GM12878 (cell line): ENCODE results near the gene NFE2L3. TPM values are rescaled to one million over a fixed set of nuclear protein-coding genes. Genes with fewer than 3 reads are reported as not detected.

ENCODE experiments used
- ATAC-seq: fragments of 200-7000 bp; cut with Tn5 transposase; 3 replicates; pipeline ENCODE4 v1.9.1; 2020; ENCODE audit warnings: mild to moderate bottlenecking, moderate library complexity
- BruUV-seq: library from RNA; stranded (reverse); fragments of 400-500 nt; replicated peaks from 2 replicates; lab custom pipeline; 2021; lab: Mats Ljungman, UMichigan
- CTCF ChIA-PET: fragments of 300-600 bp; sonication (Branson Sonifier 250); formaldehyde crosslinking; extraction: SDS; loops from one replicate; lab custom pipeline; 2021; ENCODE audit warnings: inconsistent platforms; lab: Yijun Ruan, JAX
- POLR2A ChIA-PET: fragments of 350-600 bp; formaldehyde crosslinking; extraction: SDS; loops from one replicate; lab custom pipeline; 2021; ENCODE audit warnings: inconsistent platforms; lab: Charles Lee
- RAD21 ChIA-PET: fragments of 300-600 bp; sonication (Branson Sonifier 250); formaldehyde crosslinking; loops from one replicate; lab custom pipeline; 2023; ENCODE audit warnings: antibody characterized with exemption; ENCODE audit not compliant: unreplicated experiment; lab: Charles Lee
- SMC1A ChIA-PET: fragments of 300-600 bp; sonication (Branson Sonifier 250); formaldehyde crosslinking; loops from one replicate; lab custom pipeline; 2023; ENCODE audit not compliant: unreplicated experiment, uncharacterized antibody; lab: Charles Lee
- DNase-seq: peaks from one replicate; pipeline ENCODE4 v3.0.0-alpha.2; 2011; ENCODE audit warnings: low read depth, low spot score
- FAIRE-seq: peaks from 3 replicates; lab custom pipeline; 2011; peaks lifted over from hg19 to GRCh38; lab: Jason Lieb, UNC
- H2AFZ ChIP-seq: 2 replicates; pipeline ENCODE4 v1.6.0; 2011; ENCODE audit warnings: low read depth, low read length, control low read depth; ENCODE audit not compliant: control insufficient read depth
- H3K27ac ChIP-seq: 2 replicates; pipeline ENCODE4 v1.5.1; 2011; ENCODE audit warnings: control low read depth; ENCODE audit not compliant: control insufficient read depth, insufficient read depth
- H3K27me3 ChIP-seq, 2 experiments: replicated peaks in 1 of 2; 2 replicates each; pipeline versions ENCODE4 v1.6.0 to v1.6.1; 2011; ENCODE audit warnings: low read length in 1 of 2; ENCODE audit not compliant: control insufficient read depth in 2 of 2, insufficient read depth in 2 of 2
- H3K36me3 ChIP-seq, 2 experiments: 2 replicates each; pipeline ENCODE4 v1.5.1; 2011; ENCODE audit warnings: low read length in 1 of 2; ENCODE audit not compliant: control insufficient read depth in 2 of 2, insufficient read depth in 2 of 2
- H3K4me1 ChIP-seq: 2 replicates; pipeline ENCODE4 v1.6.1; 2011; ENCODE audit warnings: mild to moderate bottlenecking, low read length, moderate library complexity, mixed read lengths; ENCODE audit not compliant: control insufficient read depth, insufficient read depth
- H3K4me2 ChIP-seq: 2 replicates; pipeline ENCODE4 v1.6.0; 2011; ENCODE audit warnings: control low read depth; ENCODE audit not compliant: control insufficient read depth, insufficient read depth
- H3K4me3 ChIP-seq: fragments of 200-600 bp; sonication (generic); 2 replicates; pipeline ENCODE4 v1.5.1; 2016
- H3K79me2 ChIP-seq: 2 replicates; pipeline ENCODE4 v1.6.0; 2011; ENCODE audit warnings: low read length; ENCODE audit not compliant: control insufficient read depth, insufficient read depth
- H3K9ac ChIP-seq: 2 replicates; pipeline ENCODE4 v1.8.0; 2011; ENCODE audit warnings: low read length, control low read depth, mixed read lengths; ENCODE audit not compliant: control insufficient read depth, insufficient read depth
- H3K9me3 ChIP-seq: replicated peaks from 3 replicates; pipeline ENCODE4 v1.5.1; 2011; ENCODE audit warnings: mild to moderate bottlenecking, low read length; ENCODE audit not compliant: control insufficient read depth, insufficient read depth
- H4K20me1 ChIP-seq: 2 replicates; pipeline ENCODE4 v1.6.0; 2011; ENCODE audit not compliant: control insufficient read depth, insufficient read depth
- JUNB ChIP-seq: IDR thresholded peaks from 2 replicates; pipeline ENCODE4 v1.6.1; 2016; ENCODE audit warnings: antibody characterized with exemption, mild to moderate bottlenecking
- POLR2AphosphoS2 ChIP-seq: IDR thresholded peaks from 2 replicates; pipeline ENCODE4 v1.6.1; 2011; ENCODE audit warnings: low read depth, mild to moderate bottlenecking, low read length, improper control_type of control experiment, moderate library complexity
- RAD21 ChIP-seq: IDR thresholded peaks from 2 replicates; pipeline ENCODE4 v1.6.1; 2011; ENCODE audit warnings: mild to moderate bottlenecking, low read depth, low read length, moderate library complexity; ENCODE audit not compliant: insufficient read depth
- SMC3 ChIP-seq: IDR thresholded peaks from 2 replicates; pipeline ENCODE4 v1.6.1; 2011; ENCODE audit warnings: low read length, improper control_type of control experiment, borderline replicate concordance
- WGBS: methylation state at CpG from one replicate; pipeline ENCODE4 v1.1.6; 2016; ENCODE audit warnings: low lambda C conversion rate; ENCODE audit not compliant: insufficient replicate concordance, insufficient coverage; ENCODE audit errors: missing lambda C conversion rate; 5-methylcytosine and 5-hydroxymethylcytosine counted together
- in situ Hi-C: fragments of 300-500 bp; cut with MboI; formaldehyde crosslinking; loops from 9 replicates; pipeline ENCODE4 v1.14.3; 2018; ENCODE audit warnings: mixed read lengths
- intact Hi-C: fragments of 100-400 bp; cut with micrococcal nuclease; formaldehyde crosslinking; loops from one replicate; pipeline ENCODE4 v1.14.2; 2022; ENCODE audit not compliant: unreplicated experiment
- polyA plus RNA-seq, 11 experiments: library from polyadenylated mRNA; depleted of rRNA in 4 of 11; unstranded in 6 of 11; stranded (reverse) in 5 of 11; fragments of >200 nt; fragmentation: Nextera tagmentation in 4 of 11; fragmentation: Illumina TruSeq in 1 of 11; extraction: Ambion mirVana in 4 of 11; extraction: Trizol in 1 of 11; gene quantifications; 1 replicate in 1 of 11; 2 replicates in 10 of 11; pipeline versions ENCODE4 v1.2.1 to v1.2.3, GENCODE V29; 2011 to 2016; ENCODE audit warnings: inconsistent platforms in 2 of 11, missing spikeins in 2 of 11, low read depth in 1 of 11
- total RNA-seq, 4 experiments: library from RNA; depleted of rRNA in 3 of 4; stranded (reverse); fragments of >200 nt in 3 of 4; fragmentation: Illumina TruSeq in 1 of 4; extraction: Trizol in 1 of 4; gene quantifications; 2 replicates each; pipeline versions ENCODE4 v1.2.1 to v1.2.3, GENCODE V29; 2013 to 2021
- TF ChIP-seq, protein P1 (sequence below), 3 experiments: IDR thresholded peaks in 2 of 3; conservative IDR thresholded peaks in 1 of 3; 2 replicates each; pipeline ENCODE4 v1.5.1; 2011; ENCODE audit warnings: low read depth in 3 of 3, low read length in 3 of 3, mild to moderate bottlenecking in 3 of 3, control low read depth in 2 of 3, moderate library complexity in 2 of 3, inconsistent platforms in 1 of 3, mixed read lengths in 1 of 3; ENCODE audit not compliant: control insufficient read depth in 2 of 3, insufficient read depth in 1 of 3; ENCODE audit errors: extremely low read depth in 1 of 3
- TF ChIP-seq, protein P2 (sequence below): IDR thresholded peaks from 2 replicates; pipeline ENCODE4 v1.6.1; 2011; ENCODE audit warnings: mild to moderate bottlenecking, low read depth, low read length, moderate library complexity; ENCODE audit not compliant: insufficient replicate concordance
- TF ChIP-seq, protein P3 (sequence below): fragments of 450-650 bp; formaldehyde crosslinking; IDR thresholded peaks from 2 replicates; pipeline ENCODE4 v1.5.0; 2022; ENCODE audit warnings: mild to moderate bottlenecking, missing genetic modification characterization

NFE2L3 gene
- total and polyA plus RNA-seq, 10 of the 15 experiments (the other 5 are each of a cell fraction or from before 2014, with no cell fraction given): 4.4 to 34.9 (median 13.0) TPM

DNA sequence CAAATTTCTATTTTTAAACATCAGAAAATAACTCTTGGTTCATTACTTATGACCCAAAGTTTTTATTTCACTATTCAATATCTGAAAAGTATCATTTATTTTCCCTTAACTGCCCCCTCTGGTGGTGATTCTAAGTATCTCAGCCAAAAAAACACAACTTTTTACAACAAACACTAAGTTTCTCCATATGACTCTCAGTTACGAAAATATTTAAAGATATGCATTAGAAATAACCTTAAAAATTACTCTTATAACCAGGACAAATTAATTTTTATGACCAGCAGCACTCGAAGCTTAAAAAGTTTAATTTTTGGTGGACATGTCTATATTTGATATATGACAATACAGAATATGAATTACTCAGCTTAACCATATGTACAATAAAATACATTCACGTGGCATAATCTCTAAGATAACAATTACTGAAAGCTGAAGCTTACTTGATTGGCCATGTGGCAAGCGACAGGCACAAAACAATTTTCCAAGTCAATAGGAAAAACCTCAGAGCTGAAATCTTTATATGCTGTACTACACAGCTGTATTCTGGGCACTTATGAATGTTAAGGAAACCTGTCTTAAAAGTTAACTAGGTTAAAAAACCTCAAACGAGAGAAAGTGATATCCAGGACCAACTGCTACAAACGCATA is 46.3 kb downstream of the NFE2L3 start:
- no peak for DNase-seq
- FAIRE-seq: no peak
- in situ Hi-C loops (loop anchor here (5.0 to 10.0 kb wide), 3 partner anchors 167 to 306 kb away; no protein-coding TSS in a partner anchor), intact Hi-C loops (no loop called here)
- Histone ChIP-seq H4K20me1 (peaks cover 8% of the 10 kb centered on the region), H3K36me3 (peaks cover 6 to 32% of the 10 kb centered on the region in 2 experiments), H2AFZ (no peak overlapping the region), H3K4me2 (peak overlapping the region; percentile 31), H3K4me3 (peak overlapping the region; percentile 98), H3K9ac (peak overlapping the region; percentile 98), H3K27ac (peak overlapping the region; percentile 94), H3K9me3 (no peaks in the 10 kb centered on the region; the same call in 2 of the 3 replicates), H3K79me2 (peaks cover 91% of the 10 kb centered on the region), H3K27me3 (no peaks in the 10 kb centered on the region), H3K4me1 (peaks cover 16% of the 10 kb centered on the region)
- WGBS: under 1% methylated on average over 6 of the region's 6 CpGs
- CTCF ChIA-PET: interaction anchor here (0.8 to 13.1 kb wide), 24 partner anchors 9 to 321 kb away, joined by 3 to 203 read pairs (median 6); partner anchors contain the start of genes NFE2L3 and SNX10
- POLR2A ChIA-PET: interaction anchor here (0.6 to 12.7 kb wide), 13 partner anchors 10 to 304 kb away, joined by 3 to 206 read pairs (median 4); partner anchors contain the start of gene NFE2L3
- BruUV-seq: no TSS peak
- TF ChIP-seq, protein P1, sequence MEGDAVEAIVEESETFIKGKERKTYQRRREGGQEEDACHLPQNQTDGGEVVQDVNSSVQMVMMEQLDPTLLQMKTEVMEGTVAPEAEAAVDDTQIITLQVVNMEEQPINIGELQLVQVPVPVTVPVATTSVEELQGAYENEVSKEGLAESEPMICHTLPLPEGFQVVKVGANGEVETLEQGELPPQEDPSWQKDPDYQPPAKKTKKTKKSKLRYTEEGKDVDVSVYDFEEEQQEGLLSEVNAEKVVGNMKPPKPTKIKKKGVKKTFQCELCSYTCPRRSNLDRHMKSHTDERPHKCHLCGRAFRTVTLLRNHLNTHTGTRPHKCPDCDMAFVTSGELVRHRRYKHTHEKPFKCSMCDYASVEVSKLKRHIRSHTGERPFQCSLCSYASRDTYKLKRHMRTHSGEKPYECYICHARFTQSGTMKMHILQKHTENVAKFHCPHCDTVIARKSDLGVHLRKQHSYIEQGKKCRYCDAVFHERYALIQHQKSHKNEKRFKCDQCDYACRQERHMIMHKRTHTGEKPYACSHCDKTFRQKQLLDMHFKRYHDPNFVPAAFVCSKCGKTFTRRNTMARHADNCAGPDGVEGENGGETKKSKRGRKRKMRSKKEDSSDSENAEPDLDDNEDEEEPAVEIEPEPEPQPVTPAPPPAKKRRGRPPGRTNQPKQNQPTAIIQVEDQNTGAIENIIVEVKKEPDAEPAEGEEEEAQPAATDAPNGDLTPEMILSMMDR (IDR thresholded peaks at IDR 0.05 in 2 of 3, conservative IDR thresholded peaks at IDR 0.05 in 1 of 3; ENCODE audit: control insufficient read depth in 2 of 3, extremely low read depth in 1 of 3, insufficient read depth in 1 of 3, low read depth in 3 of 3, low read length in 3 of 3): peak; percentile 52 to 59 (median 53); a peak in 5 of 6 replicates
- TF ChIP-seq JUNB (0 out of 2 replicates have a peak, but pooled peaks have one; percentile 13), SMC3 (peak; percentile 17; the same call in 1 of the 2 replicates), POLR2AphosphoS2 (peak; percentile 10; the same call in 1 of the 2 replicates), RAD21 (peak; percentile 33; the same call in 1 of the 2 replicates)
- TF ChIP-seq, protein P2, sequence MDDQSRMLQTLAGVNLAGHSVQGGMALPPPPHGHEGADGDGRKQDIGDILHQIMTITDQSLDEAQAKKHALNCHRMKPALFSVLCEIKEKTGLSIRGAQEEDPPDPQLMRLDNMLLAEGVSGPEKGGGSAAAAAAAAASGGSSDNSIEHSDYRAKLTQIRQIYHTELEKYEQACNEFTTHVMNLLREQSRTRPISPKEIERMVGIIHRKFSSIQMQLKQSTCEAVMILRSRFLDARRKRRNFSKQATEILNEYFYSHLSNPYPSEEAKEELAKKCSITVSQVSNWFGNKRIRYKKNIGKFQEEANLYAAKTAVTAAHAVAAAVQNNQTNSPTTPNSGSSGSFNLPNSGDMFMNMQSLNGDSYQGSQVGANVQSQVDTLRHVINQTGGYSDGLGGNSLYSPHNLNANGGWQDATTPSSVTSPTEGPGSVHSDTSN: no peak
- TF ChIP-seq, protein P3, sequence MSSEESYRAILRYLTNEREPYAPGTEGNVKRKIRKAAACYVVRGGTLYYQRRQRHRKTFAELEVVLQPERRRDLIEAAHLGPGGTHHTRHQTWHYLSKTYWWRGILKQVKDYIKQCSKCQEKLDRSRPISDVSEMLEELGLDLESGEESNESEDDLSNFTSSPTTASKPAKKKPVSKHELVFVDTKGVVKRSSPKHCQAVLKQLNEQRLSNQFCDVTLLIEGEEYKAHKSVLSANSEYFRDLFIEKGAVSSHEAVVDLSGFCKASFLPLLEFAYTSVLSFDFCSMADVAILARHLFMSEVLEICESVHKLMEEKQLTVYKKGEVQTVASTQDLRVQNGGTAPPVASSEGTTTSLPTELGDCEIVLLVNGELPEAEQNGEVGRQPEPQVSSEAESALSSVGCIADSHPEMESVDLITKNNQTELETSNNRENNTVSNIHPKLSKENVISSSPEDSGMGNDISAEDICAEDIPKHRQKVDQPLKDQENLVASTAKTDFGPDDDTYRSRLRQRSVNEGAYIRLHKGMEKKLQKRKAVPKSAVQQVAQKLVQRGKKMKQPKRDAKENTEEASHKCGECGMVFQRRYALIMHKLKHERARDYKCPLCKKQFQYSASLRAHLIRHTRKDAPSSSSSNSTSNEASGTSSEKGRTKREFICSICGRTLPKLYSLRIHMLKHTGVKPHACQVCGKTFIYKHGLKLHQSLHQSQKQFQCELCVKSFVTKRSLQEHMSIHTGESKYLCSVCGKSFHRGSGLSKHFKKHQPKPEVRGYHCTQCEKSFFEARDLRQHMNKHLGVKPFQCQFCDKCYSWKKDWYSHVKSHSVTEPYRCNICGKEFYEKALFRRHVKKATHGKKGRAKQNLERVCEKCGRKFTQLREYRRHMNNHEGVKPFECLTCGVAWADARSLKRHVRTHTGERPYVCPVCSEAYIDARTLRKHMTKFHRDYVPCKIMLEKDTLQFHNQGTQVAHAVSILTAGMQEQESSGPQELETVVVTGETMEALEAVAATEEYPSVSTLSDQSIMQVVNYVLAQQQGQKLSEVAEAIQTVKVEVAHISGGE (CRISPR knock-in tag): no peak
- RAD21 ChIA-PET: interaction anchor here (0.8 to 12.7 kb wide), 23 partner anchors 9 to 309 kb away, joined by 3 to 164 read pairs (median 7); partner anchors contain the start of genes NFE2L3 and SNX10
- SMC1A ChIA-PET: interaction anchor here (0.6 to 11.0 kb wide), 27 partner anchors 10 to 336 kb away, joined by 3 to 198 read pairs (median 6); partner anchors contain the start of gene NFE2L3
- no peak for ATAC-seq
